IPS-15b (cell line): Measurements from ENCODE around the gene CETP.
"Not testable (repeated sequence)": the region's sequence is repeated elsewhere in the genome, so short reads cannot be mapped to it uniquely, and the experiment has no call there.

Experiments used
- H3K27me3 ChIP-seq: one replicate; pipeline ENCODE4 v1.6.1; 2013; ENCODE audit warnings: low read length; ENCODE audit not compliant: control insufficient read depth, insufficient read depth
- H3K36me3 ChIP-seq: one replicate; pipeline ENCODE4 v1.6.1; 2013; ENCODE audit warnings: low read length; ENCODE audit not compliant: control insufficient read depth, insufficient read depth
- H3K4me1 ChIP-seq: one replicate; pipeline ENCODE4 v1.6.1; 2013; ENCODE audit warnings: mild to moderate bottlenecking, low read length; ENCODE audit not compliant: control insufficient read depth, insufficient read depth
- H3K4me3 ChIP-seq: one replicate; pipeline ENCODE4 v1.5.1; 2013; ENCODE audit warnings: low read depth, low read length
- H3K9ac ChIP-seq: one replicate; pipeline ENCODE4 v1.6.1; 2013; ENCODE audit warnings: low read depth, mild to moderate bottlenecking, low read length
- H3K9me3 ChIP-seq: one replicate; pipeline ENCODE4 v1.6.1; 2013; ENCODE audit warnings: mild to moderate bottlenecking, low read length; ENCODE audit not compliant: control insufficient read depth, insufficient read depth

Gene CETP

GRCh38 chr16:56967733-56968132, 6.0 kb downstream of the CETP start:
- no peak overlapping the region for H3K9ac ChIP-seq
- no peak overlapping the region for H3K4me3 ChIP-seq
- no peaks in the 10 kb centered on the region for H3K27me3 ChIP-seq
- H3K36me3 ChIP-seq = no peaks in the 10 kb centered on the region
- H3K4me1 ChIP-seq = no peaks in the 10 kb centered on the region
- no peaks in the 10 kb centered on the region for H3K9me3 ChIP-seq

DNA sequence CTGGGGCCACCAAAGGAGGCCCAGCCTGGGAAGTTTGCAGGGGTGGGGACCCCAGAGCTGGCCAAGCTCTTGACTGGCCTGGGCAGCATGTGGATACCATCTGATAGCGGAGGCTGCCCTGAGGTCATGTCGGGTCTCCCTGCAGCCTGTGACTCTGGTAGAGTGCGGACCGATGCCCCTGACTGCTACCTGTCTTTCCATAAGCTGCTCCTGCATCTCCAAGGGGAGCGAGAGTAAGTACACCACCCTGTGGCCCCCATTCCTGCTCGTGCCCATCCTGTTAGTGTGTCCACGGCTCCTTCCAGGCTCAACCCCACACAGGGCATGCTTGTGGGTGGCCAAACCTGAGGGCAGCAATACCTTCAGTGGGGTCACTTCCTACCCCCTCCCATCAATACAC, 8.0 kb downstream of the CETP start:
- Histone ChIP-seq H3K9ac (no peak overlapping the region), H3K9me3 (no peaks in the 10 kb centered on the region), H3K4me1 (no peaks in the 10 kb centered on the region), H3K36me3 (no peaks in the 10 kb centered on the region), H3K4me3 (no peak overlapping the region), H3K27me3 (no peaks in the 10 kb centered on the region)

- no peak overlapping the region for H3K9ac ChIP-seq
- no peaks in the 10 kb centered on the region for H3K27me3 ChIP-seq
- no peaks in the 10 kb centered on the region for H3K36me3 ChIP-seq
- H3K9me3 ChIP-seq = no peaks in the 10 kb centered on the region
- no peak overlapping the region for H3K4me3 ChIP-seq
- no peaks in the 10 kb centered on the region for H3K4me1 ChIP-seq
Measured at GRCh38 chr16:56970934-56971767, 9.4 kb downstream of the CETP start.

DNA sequence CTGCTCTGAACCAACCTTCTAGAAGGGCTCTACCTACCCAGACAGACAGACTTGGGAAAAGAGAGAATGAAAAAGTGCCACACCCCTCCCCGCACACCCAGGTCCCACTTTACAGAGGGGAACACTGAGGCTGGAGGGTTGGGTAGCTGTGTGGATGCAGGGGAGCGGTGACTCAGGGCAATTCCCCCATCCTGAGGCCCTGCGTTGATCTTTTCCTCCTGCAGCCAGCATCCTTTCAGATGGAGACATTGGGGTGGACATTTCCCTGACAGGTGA, 10.0 kb downstream of the CETP start:
- no peaks in the 10 kb centered on the region for H3K9me3 ChIP-seq
- no peak overlapping the region for H3K4me3 ChIP-seq
- H3K9ac ChIP-seq = no peak overlapping the region
- H3K4me1 ChIP-seq = no peaks in the 10 kb centered on the region
- H3K36me3 ChIP-seq = no peaks in the 10 kb centered on the region
- no peaks in the 10 kb centered on the region for H3K27me3 ChIP-seq

GRCh38 chr16:56972403-56973293, 10.9 kb downstream of the CETP start:
- Histone ChIP-seq H3K36me3 (no peaks in the 10 kb centered on the region), H3K4me3 (no peak overlapping the region), H3K27me3 (no peaks in the 10 kb centered on the region), H3K9me3 (no peaks in the 10 kb centered on the region), H3K4me1 (no peaks in the 10 kb centered on the region), H3K9ac (no peak overlapping the region)

GRCh38 chr16:56973294-56973689, 11.5 kb downstream of the CETP start:
- H3K9ac ChIP-seq = no peak overlapping the region
- no peaks in the 10 kb centered on the region for H3K4me1 ChIP-seq
- no peaks in the 10 kb centered on the region for H3K27me3 ChIP-seq
- H3K4me3 ChIP-seq = no peak overlapping the region
- no peaks in the 10 kb centered on the region for H3K36me3 ChIP-seq
- no peaks in the 10 kb centered on the region for H3K9me3 ChIP-seq

GRCh38 chr16:56973899-56974298, 12.1 kb downstream of the CETP start:
- not testable (repeated sequence) for H3K9ac ChIP-seq, H3K4me3 ChIP-seq, H3K36me3 ChIP-seq, H3K27me3 ChIP-seq, H3K9me3 ChIP-seq, H3K4me1 ChIP-seq

- H3K36me3 ChIP-seq = no peaks in the 10 kb centered on the region
Measured at GRCh38 chr16:56974549-56975300, 13.0 kb downstream of the CETP start.

GRCh38 chr16:56975714-56976113, 14.0 kb downstream of the CETP start:
- Histone ChIP-seq H3K36me3 (no peaks in the 10 kb centered on the region), H3K27me3 (no peaks in the 10 kb centered on the region), H3K4me1 (no peaks in the 10 kb centered on the region)

More at GRCh38 chr16:56974549-56975300, 13.0 kb downstream of the CETP start:
- Histone ChIP-seq H3K9ac (no peak overlapping the region), H3K4me3 (no peak overlapping the region), H3K27me3 (no peaks in the 10 kb centered on the region), H3K4me1 (no peaks in the 10 kb centered on the region), H3K9me3 (no peaks in the 10 kb centered on the region)

DNA sequence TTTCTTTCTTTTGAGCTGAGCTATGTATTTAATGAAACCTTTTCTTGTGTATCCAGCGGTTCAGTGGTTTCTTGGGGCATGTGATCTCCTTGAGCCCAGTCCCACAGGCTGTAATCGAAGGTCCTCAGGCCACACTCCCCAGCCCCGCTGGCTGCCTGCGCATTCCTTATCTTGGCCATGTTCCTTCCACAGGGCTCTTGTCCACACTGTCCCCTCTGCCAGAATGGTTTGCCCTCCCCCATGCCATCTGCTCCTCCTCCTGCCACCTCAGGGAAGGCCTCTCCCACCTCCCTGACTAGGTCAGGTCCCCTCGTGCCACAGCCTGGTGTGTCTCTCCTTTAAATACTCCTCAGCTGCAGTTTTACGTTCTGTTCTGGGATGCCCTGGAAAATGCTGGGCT, 15.5 kb downstream of the CETP start:
- Histone ChIP-seq H3K36me3 (no peaks in the 10 kb centered on the region), H3K9me3 (no peaks in the 10 kb centered on the region), H3K4me3 (no peak overlapping the region), H3K9ac (no peak overlapping the region), H3K27me3 (no peaks in the 10 kb centered on the region), H3K4me1 (no peaks in the 10 kb centered on the region)

More at GRCh38 chr16:56975714-56976113, 14.0 kb downstream of the CETP start:
- H3K9me3 ChIP-seq = no peaks in the 10 kb centered on the region
- H3K9ac ChIP-seq = no peak overlapping the region
- H3K4me3 ChIP-seq = no peak overlapping the region

DNA sequence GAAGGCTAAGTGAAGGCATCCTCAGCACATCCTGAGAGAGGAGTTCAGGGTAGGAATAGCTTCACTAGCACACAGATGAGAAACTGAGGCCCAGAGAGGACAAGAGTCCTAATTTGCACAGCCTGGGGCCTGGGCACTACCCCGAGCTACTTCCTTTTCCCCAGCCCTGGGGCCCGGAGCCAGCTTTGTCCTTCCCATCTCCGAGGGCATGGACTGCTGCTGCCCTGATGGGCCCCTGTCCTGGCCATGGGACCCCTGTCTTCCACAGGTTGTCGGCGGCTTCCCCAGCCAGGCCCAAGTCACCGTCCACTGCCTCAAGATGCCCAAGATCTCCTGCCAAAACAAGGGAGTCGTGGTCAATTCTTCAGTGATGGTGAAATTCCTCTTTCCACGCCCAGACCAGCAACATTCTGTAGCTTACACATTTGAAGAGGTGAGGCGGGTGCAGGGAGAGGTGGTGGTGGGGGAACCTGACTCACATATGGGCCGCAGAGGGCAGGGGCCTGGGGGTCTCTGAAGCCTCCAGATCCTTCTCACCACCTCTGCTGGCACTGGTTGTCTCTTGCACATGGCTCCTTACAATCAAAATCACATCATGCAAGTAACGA, 16.2 kb downstream of the CETP start:
- no peak overlapping the region for H3K4me3 ChIP-seq
- H3K36me3 ChIP-seq = no peaks in the 10 kb centered on the region
- no peaks in the 10 kb centered on the region for H3K27me3 ChIP-seq
- no peaks in the 10 kb centered on the region for H3K4me1 ChIP-seq
- H3K9me3 ChIP-seq = no peaks in the 10 kb centered on the region
- H3K9ac ChIP-seq = no peak overlapping the region
